Sigmoid colon (tissue), 7 donors: Measurements from ENCODE around the gene RNF8. TPM values are rescaled to one million over a fixed set of nuclear protein-coding genes. Genes with fewer than 3 reads are reported as not detected.
"Not testable (repeated sequence)": the region's sequence is repeated elsewhere in the genome, so short reads cannot be mapped to it uniquely, and the experiment has no call there.

Experiments used
- DNase-seq: peaks from one replicate; pipeline ENCODE4 v3.0.0-alpha.2; 2019
- H3K27ac ChIP-seq, 4 donors: fragments of 200-600 bp; sonication (generic); one replicate each; pipeline ENCODE4 v1.5.1; 2016 to 2019; ENCODE audit warnings: mild to moderate bottlenecking in 1 of 4
- H3K27me3 ChIP-seq, 3 donors: fragments of 200-600 bp; sonication (generic); one replicate each; pipeline ENCODE4 v1.5.1; 2019; ENCODE audit warnings: mild to moderate bottlenecking in 1 of 3
- H3K36me3 ChIP-seq, 4 donors: fragments of 200-600 bp; sonication (generic); one replicate each; pipeline ENCODE4 v1.5.1; 2016 to 2019
- H3K4me1 ChIP-seq, 4 donors: fragments of 200-600 bp; sonication (generic); one replicate each; pipeline ENCODE4 v1.5.1; 2017 to 2019
- H3K4me3 ChIP-seq, 4 donors: fragments of 200-600 bp; sonication (generic); one replicate each; pipeline ENCODE4 v1.5.1; 2017 to 2019; ENCODE audit warnings: mild to moderate bottlenecking in 2 of 4, moderate library complexity in 1 of 4
- H3K9me3 ChIP-seq, 4 donors: fragments of 200-600 bp in 3 of 4; sonication (generic) in 3 of 4; one replicate each; pipeline versions ENCODE4 v1.5.1 to v1.6.1; 2013 to 2019
- EP300 ChIP-seq, 4 donors: sonication (generic); formaldehyde crosslinking; IDR thresholded peaks; one replicate each; pipeline ENCODE4 v1.6.1; 2017; ENCODE audit warnings: antibody characterized with exemption in 4 of 4
- POLR2A ChIP-seq, 2 donors: fragments of 450-650 bp; IDR thresholded peaks; one replicate each; pipeline ENCODE4 v1.6.1; 2016; ENCODE audit warnings: antibody characterized with exemption in 2 of 2, mild to moderate bottlenecking in 2 of 2, moderate library complexity in 2 of 2
- POLR2AphosphoS5 ChIP-seq, 4 donors: sonication (generic); formaldehyde crosslinking; IDR thresholded peaks; one replicate each; pipeline ENCODE4 v1.6.1; 2017; ENCODE audit warnings: antibody characterized with exemption in 4 of 4
- WGBS, 2 donors: extraction: QIAGEN DNeasy Blood & Tissue Kit; methylation state at CpG; one replicate each; pipeline ENCODE4 v1.1.7; 2013; 5-methylcytosine and 5-hydroxymethylcytosine counted together
- intact Hi-C: fragments of 100-400 bp; cut with DNase I; formaldehyde crosslinking; loops from one replicate; pipeline ENCODE4 v1.15.1; 2023
- polyA plus RNA-seq, 3 donors: library from polyadenylated mRNA; stranded (reverse); fragments of 200-250 nt; gene quantifications; one replicate each; pipeline ENCODE4 v1.2.3, GENCODE V29; 2013
- small RNA-seq, 3 donors: library from RNA; depleted of rRNA; stranded (forward); fragments of <200 nt; gene quantifications; one replicate each; pipeline ENCODE3, GENCODE V24; 2016
- total RNA-seq, 4 donors: library from RNA; depleted of rRNA; stranded (reverse); fragments of >200 nt; gene quantifications; one replicate each; pipeline ENCODE4 v1.1.0, GENCODE V29; 2016
- TF ChIP-seq, protein P1 (sequence below), 4 experiments: fragments of 450-650 bp in 3 of 4; fragments of 200-600 bp in 1 of 4; IDR thresholded peaks; one replicate each; pipeline ENCODE4 v1.5.1; 2016 to 2019; ENCODE audit warnings: antibody characterized with exemption in 4 of 4, mild to moderate bottlenecking in 3 of 4, moderate library complexity in 2 of 4
- donor health status: healthy with polysubstance abuse.
- donor health status: Bipolar disorder and iron deficiency.
- donor health status: healthy.

Gene RNF8
- total and polyA plus RNA-seq, 7 donors, result 8.8 to 18.5 (median 11.6) TPM

DNA sequence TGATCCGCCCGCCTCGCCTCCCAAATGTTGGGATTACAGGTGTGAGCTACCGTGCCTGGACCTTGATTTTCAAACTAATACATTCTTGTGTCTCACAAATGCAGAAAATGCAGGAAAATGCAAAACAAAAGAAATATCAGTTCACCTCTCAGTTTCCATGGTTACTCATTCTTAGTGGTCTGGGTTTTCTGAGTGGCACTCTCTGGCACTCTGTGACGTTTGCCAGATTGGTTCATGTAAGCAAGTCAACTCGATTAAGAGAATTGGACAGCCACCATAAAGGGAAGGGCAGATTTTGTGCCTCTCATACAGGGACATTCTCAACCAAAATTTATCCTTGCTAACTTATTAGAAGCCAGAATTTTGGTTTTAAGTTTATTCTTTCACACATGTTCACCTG is 87.9 kb downstream of the RNF8 start:
- DNase-seq, result no peak
- peaks cover 0 to 21% (median 10%) of the 10 kb centered on the region in 4 donors for H3K4me1 ChIP-seq
- no peaks in the 10 kb centered on the region for H3K27me3 ChIP-seq

GRCh38 chr6:37442416-37443215 is 88.8 kb downstream of the RNF8 start:
- intact Hi-C loops, result no loop called here
- Histone ChIP-seq H3K27me3 (no peaks in the 10 kb centered on the region), H3K27ac (peak overlapping the region; percentile 62 to 82 (median 77)), H3K4me1 (peaks cover 0 to 21% (median 10%) of the 10 kb centered on the region in 4 donors), H3K4me3 (peak overlapping the region; percentile 2 to 32 (median 22)), H3K9me3 (no peaks in the 10 kb centered on the region), H3K36me3 (peaks cover 9 to 78% (median 26%) of the 10 kb centered on the region in 4 donors)
- 12 to 20% methylated on average over 4 of the region's 4 CpGs for WGBS, 2 donors
- TF ChIP-seq, protein P1, sequence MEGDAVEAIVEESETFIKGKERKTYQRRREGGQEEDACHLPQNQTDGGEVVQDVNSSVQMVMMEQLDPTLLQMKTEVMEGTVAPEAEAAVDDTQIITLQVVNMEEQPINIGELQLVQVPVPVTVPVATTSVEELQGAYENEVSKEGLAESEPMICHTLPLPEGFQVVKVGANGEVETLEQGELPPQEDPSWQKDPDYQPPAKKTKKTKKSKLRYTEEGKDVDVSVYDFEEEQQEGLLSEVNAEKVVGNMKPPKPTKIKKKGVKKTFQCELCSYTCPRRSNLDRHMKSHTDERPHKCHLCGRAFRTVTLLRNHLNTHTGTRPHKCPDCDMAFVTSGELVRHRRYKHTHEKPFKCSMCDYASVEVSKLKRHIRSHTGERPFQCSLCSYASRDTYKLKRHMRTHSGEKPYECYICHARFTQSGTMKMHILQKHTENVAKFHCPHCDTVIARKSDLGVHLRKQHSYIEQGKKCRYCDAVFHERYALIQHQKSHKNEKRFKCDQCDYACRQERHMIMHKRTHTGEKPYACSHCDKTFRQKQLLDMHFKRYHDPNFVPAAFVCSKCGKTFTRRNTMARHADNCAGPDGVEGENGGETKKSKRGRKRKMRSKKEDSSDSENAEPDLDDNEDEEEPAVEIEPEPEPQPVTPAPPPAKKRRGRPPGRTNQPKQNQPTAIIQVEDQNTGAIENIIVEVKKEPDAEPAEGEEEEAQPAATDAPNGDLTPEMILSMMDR (IDR thresholded peaks at IDR 0.05), result no peak
- no peak for TF ChIP-seq EP300 (IDR thresholded peaks at IDR 0.05)
- TF ChIP-seq POLR2AphosphoS5 (IDR thresholded peaks at IDR 0.05), result no peak
- no peak for TF ChIP-seq POLR2A (IDR thresholded peaks at IDR 0.05)
- no peak for DNase-seq

More for the DNA sequence above, 87.9 kb downstream of the RNF8 start:
- Histone ChIP-seq H3K4me3 (no peak overlapping the region), H3K27ac (peak overlapping the region in 3 of 4 donors; percentile 73 to 82 (median 81)), H3K36me3 (peaks cover 6 to 78% (median 21%) of the 10 kb centered on the region in 4 donors), H3K9me3 (no peaks in the 10 kb centered on the region)
- WGBS, 2 donors, result 91 to 92% methylated on average over 6 of the region's 6 CpGs
- no peak for TF ChIP-seq POLR2AphosphoS5 (IDR thresholded peaks at IDR 0.05)
- intact Hi-C loops, result no loop called here

DNA sequence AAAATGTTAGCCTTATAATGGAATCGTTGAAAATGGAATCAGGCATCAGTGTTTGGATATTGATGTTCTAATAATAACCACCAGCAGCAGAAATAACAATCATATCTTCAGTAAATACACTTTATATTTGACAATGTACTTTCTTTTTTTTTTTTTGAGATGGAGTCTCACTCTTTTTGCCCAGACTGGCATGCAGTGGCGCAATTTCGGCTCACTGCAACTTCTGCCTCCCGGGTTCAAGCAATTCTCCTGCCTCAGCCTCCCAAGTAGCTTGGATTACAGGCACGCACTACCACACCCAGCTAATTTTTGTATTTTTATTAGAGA is 89.4 kb downstream of the RNF8 start:
- 88 to 91% methylated on average over 5 of the region's 5 CpGs for WGBS, 2 donors
- intact Hi-C loops, H3K9me3 ChIP-seq, DNase-seq, H3K27me3 ChIP-seq: not testable (repeated sequence)
- H3K27ac ChIP-seq, result peak overlapping the region; percentile 62 to 82 (median 77)
- peaks cover 9 to 78% (median 24%) of the 10 kb centered on the region in 4 donors for H3K36me3 ChIP-seq
- peak overlapping the region in 3 of 4 donors; percentile 17 to 32 (median 27) for H3K4me3 ChIP-seq
- peaks cover 0 to 21% (median 10%) of the 10 kb centered on the region in 4 donors for H3K4me1 ChIP-seq

Small RNA genes within 50 kb of the gene (small RNA-seq; reads per million reads assigned to genes)
- gene RN7SL273P, result 0 reads per million in 3 donors

Other genes starting within 250 kb of the RNF8 start
- gene PIM1, start 183.8 kb upstream of the RNF8 start, total RNA-seq, result 100 to 1,000 TPM in 1 of 4 donors, 10 to 100 TPM in 3; 17.1 to 103 (median 30.5) TPM
- 10 to 100 TPM; 29.4 to 43.2 (median 40.2) TPM for gene PIM1, start 183.8 kb upstream of the RNF8 start, polyA plus RNA-seq
- 1 to 10 TPM; 6.1 to 7.2 (median 6.3) TPM for gene TBC1D22B, start 96.2 kb upstream of the RNF8 start, total RNA-seq
- gene TBC1D22B, start 96.2 kb upstream of the RNF8 start, polyA plus RNA-seq, result 10 to 100 TPM in 1 of 3 donors, 1 to 10 TPM in 2; 8.6 to 10.8 (median 9.5) TPM
- 1 to 10 TPM in 2 of 4 donors, under 1 TPM in 1, not detected in 1; 0.55 to 5.3 (median 1.1) TPM for gene TMEM217, start 95.8 kb upstream of the RNF8 start, total RNA-seq
- under 1 TPM; 0.60 to 0.90 (median 0.69) TPM for gene TMEM217, start 95.8 kb upstream of the RNF8 start, polyA plus RNA-seq
- gene CMTR1, start 79.2 kb downstream of the RNF8 start, total RNA-seq, result 10 to 100 TPM; 30.8 to 33.5 (median 33.3) TPM
- 10 to 100 TPM in 1 of 3 donors, 1 to 10 TPM in 2; 4.2 to 27.0 (median 4.8) TPM for gene CMTR1, start 79.2 kb downstream of the RNF8 start, polyA plus RNA-seq
- 10 to 100 TPM; 16.0 to 36.4 (median 22.0) TPM for gene CCDC167, start 145.9 kb downstream of the RNF8 start, total RNA-seq
- 10 to 100 TPM; 13.8 to 54.0 (median 30.3) TPM for gene CCDC167, start 145.9 kb downstream of the RNF8 start, polyA plus RNA-seq